ENCODE measurements around the gene BCL2.
"Not testable (repeated sequence)": the region's sequence is repeated elsewhere in the genome, so short reads cannot be mapped to it uniquely, and the experiment has no call there.

The BCL2 gene

DNA sequence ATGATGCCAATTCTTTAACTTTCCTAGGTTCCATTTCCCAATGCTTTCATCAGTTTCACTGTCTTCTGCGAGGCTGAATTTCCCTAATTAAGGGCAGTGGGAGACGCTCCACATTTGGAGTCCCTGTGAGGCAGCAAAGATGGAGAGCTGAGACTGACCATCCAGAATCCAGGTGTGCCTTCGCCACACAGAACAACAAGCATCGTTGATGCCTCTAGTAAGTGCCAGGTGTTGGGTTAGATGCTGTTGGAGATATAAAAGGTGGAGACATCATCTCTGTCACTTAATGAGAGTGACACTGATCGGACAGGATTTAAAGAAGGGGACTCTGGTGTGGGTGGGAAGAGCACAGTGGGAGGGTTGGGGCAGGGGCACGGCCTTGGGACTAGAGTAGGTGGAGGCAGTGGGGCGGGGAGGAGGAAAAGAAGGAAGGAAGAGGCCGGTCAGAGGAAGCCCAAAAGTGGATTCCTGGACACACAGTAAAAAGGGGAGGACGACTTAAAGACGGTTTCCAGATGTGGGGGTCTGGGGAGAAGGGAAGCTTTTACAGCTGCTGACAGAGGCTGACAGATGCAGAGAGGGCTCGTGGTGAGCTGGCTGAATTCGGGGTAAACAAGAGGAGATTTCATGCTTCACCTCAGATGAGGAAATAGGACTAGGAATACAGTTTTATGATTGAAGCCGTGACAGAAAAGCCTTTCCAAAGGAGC is 113.0 kb downstream of the BCL2 start:
- in situ Hi-C loops (cut with MboI; ENCODE audit: low sequenced_read_pairs), result no loop called here

DNA sequence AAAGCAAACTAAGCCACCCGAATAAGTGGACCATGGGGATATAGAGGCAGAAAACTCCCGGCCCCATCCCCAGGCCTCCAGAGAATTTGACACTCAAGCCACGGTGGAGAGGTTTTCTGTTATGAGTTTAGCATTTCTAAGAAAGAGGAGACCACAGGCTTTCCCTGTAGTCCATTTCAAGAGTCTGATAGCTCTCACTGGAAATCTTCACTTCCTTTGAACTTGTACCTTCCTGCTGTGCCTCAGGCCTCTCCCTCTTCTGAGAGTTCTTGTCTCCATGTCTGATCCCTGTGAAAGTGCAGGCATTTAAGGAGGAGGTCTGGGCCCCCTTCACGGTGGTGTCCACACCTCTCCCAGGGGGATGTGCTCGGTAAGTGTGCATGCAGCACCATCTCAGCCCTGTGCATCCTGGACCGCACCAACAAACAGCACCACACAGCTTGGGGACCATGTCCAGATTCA is 113.7 kb downstream of the BCL2 start:
- in situ Hi-C loops (cut with MboI; ENCODE audit: low sequenced_read_pairs), result no loop called here

DNA sequence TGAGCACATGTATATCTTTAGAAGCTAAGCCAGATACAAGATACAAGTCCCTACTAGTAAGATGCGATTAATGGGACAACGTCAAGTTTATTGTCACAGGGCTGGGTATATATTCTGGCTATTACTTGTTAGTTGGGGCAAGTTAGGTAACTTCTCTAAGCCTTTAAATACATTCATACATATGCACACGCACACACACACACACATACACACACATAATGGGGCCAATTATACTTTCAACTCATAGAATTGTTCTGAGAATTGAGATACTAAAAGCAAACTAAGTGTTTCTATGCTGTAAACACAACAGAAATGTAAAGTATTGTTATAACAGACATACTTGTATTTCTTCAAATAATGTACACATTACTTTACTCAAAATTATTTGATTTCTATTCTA is 116.1 kb downstream of the BCL2 start:
- in situ Hi-C loops (cut with MboI; ENCODE audit: low sequenced_read_pairs), result no loop called here

DNA sequence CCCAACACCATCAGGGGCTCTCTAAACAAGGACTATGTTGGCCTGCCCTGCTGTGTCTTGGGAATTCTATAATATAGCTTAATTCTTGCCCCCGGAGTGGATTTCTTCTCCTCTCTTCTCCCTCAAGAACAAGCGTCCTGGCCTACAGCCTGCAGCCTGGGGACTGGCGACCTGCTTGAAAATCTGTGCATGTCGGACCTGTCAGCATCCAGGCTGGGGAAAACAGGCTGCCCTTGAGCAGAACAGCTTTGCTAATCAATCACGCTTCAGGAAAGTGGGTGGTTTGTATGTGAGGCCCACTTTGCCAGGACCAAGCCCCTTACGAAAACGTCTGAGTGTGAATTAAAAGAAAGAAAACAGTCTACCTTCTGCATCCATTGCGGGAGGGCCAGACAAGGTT is 116.7 kb downstream of the BCL2 start:
- in situ Hi-C loops (cut with MboI; ENCODE audit: low sequenced_read_pairs), result no loop called here

DNA sequence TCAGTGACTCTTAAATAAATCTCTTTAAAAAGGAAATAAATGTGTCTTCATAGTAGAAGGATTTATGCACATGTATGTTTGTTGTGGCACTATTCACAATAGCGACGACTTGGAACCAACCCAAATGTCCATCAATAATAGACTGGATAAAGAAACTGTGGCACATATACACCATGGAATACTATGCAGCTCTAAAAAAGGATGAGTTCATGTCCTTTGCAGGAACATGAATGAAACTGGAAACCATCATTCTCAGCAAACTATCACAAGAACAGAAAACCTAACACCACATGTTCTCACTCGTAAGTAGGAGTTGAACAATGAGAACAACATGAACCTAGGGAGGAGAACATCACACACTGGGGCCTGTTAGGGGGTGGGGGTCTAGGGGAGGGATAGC is 118.1 kb downstream of the BCL2 start:
- in situ Hi-C loops (cut with MboI; ENCODE audit: low sequenced_read_pairs), result not testable (repeated sequence)

DNA sequence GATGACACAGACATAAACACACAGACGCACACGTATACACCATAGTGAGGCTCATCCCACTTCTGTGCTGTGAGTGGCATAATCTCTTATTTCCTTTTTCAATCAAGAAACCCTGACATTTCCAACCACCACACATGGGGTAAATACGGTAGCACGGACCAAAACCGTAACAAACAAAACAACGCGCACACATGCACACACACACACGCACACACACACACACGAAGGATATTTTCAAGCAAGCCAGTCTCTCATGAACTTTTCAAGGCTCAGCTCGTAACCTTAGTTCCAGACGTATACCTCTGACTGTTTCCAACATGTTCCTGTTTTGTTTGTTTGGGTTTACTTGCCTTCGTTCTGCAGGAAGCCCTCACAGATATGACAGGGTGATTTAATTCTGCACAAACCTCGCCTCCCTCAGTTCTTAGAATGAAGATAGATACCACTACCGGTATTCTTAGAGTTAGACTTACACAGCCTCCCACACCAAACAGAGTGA is 119.8 kb downstream of the BCL2 start:
- in situ Hi-C loops (cut with MboI; ENCODE audit: low sequenced_read_pairs), result no loop called here

DNA sequence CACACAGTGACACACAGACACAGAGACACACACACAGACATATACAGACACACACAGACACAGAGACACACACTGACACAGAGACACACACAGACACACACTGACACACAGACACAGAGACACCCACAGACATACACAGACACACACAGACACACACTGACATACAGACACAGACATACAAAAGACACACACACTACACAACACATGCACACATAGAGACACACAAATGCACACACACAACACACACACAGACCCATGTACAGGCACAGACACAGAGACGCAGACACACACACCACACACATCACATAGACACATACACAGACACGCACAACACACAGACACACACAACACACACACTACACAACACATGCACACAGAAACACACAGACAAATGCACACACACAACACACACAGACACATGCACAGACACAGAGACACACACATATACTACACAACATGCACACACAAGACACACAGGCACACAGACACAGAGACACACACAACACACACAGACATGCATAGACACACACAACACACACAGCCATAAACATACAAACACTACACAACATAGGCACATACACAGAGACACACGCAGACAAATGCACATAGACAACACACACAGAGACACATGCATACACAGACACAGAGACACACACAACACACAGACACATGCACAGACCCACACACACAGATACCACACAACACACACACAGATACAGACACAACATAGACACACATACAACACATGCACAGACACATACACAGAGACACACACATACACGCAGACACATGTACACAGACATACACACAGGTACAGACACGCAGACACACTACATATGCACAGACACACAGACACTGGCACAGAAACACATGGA is 120.5 kb downstream of the BCL2 start:
- in situ Hi-C loops (cut with MboI; ENCODE audit: low sequenced_read_pairs), result no loop called here

DNA sequence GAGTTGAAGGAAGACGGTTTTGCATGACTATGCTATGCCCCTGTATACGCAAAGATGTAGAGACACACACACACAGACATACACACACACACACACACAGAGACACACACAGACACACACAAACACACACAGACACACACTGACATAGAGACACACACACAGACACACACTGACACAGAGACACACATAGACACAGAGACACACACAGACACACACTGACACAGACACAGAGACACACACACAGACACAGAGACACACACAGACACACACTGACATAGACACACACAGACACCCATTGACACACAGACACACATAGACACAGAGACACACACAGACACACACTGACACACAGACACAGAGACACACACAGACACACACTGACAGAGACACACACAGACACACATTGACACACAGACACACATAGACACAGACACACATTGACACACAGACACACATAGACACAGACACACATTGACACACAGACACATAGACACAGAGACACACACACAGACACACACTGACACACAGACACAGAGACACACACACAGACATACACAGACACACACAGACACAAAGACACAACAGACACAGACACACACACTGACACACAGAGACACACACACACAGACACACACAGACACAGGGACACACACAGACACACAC is 121.3 kb downstream of the BCL2 start:
- in situ Hi-C loops (cut with MboI; ENCODE audit: low sequenced_read_pairs), result no loop called here

DNA sequence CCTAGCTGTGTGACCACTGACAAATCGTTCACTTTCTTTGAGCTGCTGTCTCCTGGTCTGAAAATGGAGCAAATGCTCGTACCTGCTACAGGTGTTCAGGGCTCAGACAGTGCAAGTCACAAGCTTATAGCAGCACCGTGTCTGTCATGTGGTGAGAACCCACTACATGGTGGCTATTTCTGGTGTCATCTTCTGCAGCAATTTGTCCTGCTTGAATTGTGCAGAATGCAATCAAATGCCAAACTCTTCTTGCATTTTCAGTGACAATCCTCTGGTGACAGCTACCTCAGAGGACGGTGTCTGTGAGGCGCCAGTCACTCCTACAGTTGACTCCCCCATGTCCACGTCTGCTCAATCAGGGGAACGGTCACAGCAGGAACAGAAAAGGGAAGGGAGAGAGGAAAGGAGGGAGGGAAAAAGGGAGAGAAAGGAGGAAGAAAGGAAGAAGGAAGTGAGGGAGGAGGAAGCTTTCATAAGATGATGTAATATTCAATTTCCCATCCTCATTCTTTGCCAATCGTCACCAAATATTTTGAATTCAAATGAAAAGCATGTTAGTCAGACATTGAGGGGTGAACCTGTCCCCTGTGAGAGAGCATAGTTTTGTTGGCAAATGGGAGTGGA is 122.2 kb downstream of the BCL2 start:
- in situ Hi-C loops (cut with MboI; ENCODE audit: low sequenced_read_pairs), result no loop called here

DNA sequence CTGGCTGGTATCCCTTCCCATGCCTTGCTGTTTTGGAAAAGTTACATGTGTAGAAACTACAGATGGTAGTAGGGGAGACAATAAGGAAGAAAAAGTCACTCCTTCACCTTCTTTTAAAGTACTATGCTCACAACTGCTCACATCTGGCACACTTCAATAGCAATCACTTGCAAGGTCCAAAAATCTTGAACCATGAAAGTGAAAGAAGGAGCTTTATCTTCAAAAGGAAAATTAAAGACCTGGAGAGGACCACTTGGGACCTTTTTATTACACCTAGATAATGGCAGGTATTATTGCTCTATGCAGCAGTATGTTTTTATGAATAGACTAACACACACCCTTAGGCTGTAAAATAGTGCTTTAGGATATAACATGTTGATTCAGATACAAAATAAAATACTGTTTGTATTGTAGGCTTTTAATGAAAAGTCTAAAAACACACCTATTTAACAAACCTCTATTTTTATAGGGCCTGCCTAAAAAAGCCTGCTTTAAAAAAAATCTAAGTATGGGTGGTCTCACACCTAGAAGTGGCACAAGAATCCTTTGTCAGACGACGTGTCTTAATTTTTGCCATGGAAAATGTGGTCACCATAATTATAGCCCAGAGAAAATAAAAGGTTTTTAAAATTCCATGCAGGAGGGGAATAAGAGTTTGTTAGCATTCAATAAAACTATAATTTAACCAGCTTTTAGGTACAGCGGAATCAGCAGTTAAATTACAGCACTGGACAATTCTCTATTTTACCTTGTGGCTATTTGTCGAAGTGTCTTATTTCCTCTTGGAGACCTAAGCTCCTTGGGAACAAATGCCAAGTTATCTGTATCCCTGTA is 124.0 kb downstream of the BCL2 start:
- in situ Hi-C loops (cut with MboI; ENCODE audit: low sequenced_read_pairs), result no loop called here

DNA sequence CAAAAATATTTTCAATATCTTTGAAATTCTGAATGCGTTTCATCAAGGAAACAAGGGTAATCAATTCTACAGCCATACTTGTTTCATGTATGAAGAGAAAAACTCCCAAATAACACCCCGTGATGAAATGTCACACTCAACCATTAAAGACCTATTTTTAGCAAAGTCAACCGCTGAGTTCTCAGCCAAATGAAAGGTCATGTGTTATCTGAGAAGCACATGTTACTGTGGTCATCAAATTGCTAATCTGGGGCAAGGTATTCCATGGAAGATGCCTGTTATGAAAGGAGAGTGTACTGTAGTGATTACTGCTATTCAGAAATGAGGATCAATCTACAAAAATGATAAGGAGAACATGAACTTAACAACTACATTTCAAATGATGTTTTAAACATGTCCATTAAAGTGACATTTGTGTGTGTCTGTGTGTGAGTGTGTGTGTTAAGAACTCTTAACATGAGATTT is 126.7 kb downstream of the BCL2 start:
- in situ Hi-C loops (cut with MboI; ENCODE audit: low sequenced_read_pairs), result no loop called here

DNA sequence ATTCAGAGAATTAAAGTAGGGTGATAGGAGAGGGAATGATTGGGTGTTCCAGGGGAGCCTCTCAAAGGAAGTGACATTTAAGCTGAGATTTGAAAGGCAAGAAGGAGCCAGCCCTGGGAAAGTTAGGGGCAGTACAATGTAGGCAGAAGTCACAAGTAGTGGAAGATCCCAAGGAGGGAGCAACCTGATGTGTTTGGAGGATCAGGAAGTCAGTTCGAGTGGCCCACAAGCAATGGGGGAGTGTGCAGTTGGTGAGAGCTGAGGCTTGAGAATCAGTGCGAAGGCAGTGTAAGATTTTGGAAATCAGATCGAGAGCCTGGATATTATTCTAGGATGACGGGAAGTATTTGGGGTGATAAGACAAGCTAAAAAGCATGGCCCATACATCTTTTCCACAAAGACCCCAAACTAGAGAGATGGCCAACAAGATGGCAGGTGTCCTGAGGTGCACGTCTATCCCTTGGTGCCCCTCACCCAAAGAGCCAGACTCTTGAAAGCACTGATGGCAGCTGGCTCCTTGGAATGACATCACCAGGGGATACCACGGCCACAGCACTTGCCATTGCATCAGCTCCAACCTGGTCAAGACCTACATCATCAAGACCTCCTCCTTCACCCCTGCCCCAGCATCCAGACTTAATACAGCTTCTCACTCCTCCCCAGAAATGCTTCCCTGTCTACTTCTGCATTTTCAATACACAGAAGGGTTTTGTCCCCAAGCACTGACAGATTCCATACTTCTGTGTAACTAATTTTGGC is 127.3 kb downstream of the BCL2 start:
- in situ Hi-C loops (cut with MboI; ENCODE audit: low sequenced_read_pairs), result no loop called here

DNA sequence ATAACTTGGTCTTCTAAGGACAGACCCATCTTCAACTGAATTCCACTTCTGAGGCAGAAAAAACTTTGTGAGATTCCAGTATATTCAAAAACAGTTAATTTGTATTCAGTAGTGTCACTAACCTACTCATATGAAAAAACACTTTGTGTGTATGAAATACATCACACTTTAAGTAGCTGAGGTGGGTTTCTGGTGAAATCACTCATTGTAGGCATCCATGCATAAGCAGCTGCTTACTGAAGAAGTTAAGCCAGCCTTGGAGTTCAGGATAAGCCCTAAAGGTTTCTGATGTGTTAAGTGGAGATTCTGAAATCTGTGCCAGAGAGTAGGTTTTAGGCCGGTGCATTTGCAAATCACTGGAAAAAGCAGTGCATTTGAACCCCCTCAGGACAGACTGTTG is 128.2 kb downstream of the BCL2 start:
- in situ Hi-C loops (cut with MboI; ENCODE audit: low sequenced_read_pairs), result no loop called here

DNA sequence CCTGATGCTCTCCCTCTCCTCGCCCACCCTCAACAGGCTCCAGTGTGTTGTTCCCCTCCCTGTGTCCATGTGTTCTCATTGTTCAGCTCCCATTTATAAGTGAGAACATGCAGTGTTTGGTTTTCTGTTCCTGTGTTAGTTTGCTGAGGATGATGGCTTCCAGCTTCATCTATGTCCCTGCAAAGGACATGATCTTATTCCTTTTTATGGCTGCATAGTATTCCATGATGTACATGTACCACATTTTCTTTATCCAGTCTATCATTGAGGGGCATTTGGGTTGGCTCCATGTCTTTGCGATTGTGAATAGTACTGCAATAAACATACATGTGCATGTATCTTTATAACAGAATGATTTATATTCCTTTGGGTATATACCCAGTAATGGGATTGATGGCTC is 128.7 kb downstream of the BCL2 start:
- in situ Hi-C loops (cut with MboI; ENCODE audit: low sequenced_read_pairs), result not testable (repeated sequence)

DNA sequence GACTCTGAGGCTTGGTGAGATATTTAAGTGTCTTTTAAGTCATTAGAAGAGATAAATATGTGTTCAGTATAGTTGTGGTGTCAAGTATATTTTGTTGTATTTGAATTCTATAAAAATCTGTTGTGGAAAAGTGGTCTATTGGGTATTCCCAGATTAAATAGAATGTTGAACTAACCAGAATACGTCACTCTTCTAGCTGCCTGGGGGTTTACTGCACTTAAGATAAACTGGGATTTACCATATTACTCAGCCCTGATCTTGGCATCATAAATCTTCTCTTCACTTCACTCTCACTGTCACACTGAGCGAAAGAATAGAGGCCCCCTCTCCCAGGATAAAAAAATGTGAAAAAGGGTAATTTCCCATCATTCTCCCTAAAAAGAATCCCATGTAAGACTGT is 129.8 kb downstream of the BCL2 start:
- in situ Hi-C loops (cut with MboI; ENCODE audit: low sequenced_read_pairs), result no loop called here

DNA sequence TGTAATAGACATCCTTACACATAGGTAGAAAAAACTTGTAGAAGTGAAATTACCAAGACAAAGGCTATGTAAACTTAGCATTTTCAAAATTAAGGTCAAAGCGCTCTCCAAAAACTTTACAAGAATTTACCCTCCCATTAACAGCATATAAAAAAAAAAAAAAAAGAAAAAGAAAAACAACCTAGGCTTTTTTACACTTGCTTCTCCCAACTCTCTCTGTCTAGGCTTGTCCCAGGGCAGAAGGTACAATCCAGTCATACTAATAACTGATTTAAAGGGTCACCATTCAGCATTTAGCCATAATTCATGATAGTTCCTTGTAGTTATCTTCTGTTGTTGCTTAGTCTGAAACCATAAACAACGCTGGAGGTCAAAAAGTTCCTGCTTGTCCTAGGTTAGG is 130.5 kb downstream of the BCL2 start:
- in situ Hi-C loops (cut with MboI; ENCODE audit: low sequenced_read_pairs), result no loop called here

DNA sequence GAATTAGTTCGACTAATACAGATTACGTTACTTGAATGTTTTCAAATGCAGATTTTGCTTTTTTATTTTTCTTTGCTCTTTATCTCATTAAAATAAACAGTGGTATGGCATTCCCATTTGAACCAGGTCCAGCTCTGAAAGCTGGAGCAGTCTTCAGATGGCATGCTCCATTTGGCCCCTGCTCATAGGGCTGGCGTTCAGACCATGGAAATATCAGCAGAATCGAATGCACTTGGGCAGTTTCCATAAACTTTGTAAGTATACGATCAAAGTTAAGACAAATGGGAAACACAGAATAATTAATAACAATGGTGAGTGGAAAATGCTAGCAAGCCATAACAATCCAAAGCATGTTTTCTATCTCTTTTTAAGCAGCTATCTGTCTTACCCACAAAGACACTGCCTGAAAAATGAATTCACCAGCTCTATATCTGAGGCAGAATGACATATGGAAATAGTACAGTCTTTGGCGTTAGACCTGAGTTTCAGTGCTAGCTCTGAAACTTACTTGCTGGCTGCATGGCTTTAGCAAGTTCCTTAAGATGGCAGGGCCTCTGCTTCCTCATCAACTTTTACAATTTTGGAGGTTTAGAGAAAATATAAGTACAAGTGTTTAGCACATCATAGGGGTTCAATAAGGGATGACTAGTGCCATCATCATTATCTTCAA is 131.6 kb downstream of the BCL2 start:
- in situ Hi-C loops (cut with MboI; ENCODE audit: low sequenced_read_pairs), result no loop called here

DNA sequence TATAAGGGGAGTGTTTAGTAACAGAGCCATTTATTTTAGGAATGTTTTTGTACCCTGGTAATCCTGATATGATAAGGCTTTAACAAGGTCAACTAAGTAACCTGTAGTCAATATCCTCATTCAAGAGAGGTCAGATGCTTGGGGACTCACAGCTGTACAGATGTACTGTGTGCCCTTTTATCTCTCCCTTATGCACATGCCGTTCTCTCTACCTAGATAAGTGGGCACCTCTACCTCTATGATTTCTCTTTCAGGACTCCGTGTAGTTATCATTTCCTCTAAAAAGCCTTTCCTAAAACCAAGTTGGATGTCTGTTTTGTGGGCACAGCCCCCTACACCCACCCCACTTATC is 132.4 kb downstream of the BCL2 start:
- in situ Hi-C loops (cut with MboI; ENCODE audit: low sequenced_read_pairs), result no loop called here
